Measurements from ENCODE around the gene RBMS3. TPM values are rescaled to one million over a fixed set of nuclear protein-coding genes. Genes with fewer than 3 reads are reported as not detected.

Gene RBMS3
- total RNA-seq, 1 donor from 2014 or later = 0.47 TPM

DNA sequence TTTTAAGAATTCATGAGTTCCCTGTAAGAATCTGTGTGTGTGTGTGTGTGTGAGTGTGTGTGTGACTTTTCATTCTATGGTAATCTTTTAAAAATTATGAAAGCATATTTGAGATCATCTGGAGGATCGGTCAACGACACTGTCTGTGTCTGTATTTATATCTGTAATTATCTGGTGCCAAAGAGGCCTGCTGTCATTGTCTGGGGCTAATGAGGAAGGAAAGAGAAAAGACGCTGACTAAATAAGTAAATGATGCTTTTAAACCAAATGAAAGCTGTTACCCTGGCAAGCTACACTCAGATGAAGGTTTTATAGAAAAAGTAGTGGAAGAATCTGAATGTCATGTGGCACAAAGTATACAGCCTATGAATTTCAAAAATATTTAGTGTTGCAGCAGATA, 439.8 kb downstream of the RBMS3 start:
- no peak overlapping the region for H3K4me2 ChIP-seq
- H3K27me3 Mint-ChIP-seq (ENCODE audit: insufficient read depth, low read depth) = peaks cover 2% of the 10 kb centered on the region
- no peak for DNase-seq (ENCODE audit: low spot score)
- TF ChIP-seq, protein P1, sequence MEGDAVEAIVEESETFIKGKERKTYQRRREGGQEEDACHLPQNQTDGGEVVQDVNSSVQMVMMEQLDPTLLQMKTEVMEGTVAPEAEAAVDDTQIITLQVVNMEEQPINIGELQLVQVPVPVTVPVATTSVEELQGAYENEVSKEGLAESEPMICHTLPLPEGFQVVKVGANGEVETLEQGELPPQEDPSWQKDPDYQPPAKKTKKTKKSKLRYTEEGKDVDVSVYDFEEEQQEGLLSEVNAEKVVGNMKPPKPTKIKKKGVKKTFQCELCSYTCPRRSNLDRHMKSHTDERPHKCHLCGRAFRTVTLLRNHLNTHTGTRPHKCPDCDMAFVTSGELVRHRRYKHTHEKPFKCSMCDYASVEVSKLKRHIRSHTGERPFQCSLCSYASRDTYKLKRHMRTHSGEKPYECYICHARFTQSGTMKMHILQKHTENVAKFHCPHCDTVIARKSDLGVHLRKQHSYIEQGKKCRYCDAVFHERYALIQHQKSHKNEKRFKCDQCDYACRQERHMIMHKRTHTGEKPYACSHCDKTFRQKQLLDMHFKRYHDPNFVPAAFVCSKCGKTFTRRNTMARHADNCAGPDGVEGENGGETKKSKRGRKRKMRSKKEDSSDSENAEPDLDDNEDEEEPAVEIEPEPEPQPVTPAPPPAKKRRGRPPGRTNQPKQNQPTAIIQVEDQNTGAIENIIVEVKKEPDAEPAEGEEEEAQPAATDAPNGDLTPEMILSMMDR (IDR thresholded peaks at IDR 0.05) = no peak
- TF ChIP-seq EZH2phosphoT487 (IDR thresholded peaks at IDR 0.05) = no peak
- TF ChIP-seq EZH2 (IDR thresholded peaks at IDR 0.05) = no peak
- no peaks in the 10 kb centered on the region for H3K27me3 ChIP-seq
- no peak overlapping the region for H3K9ac ChIP-seq
- H3K9me3 Mint-ChIP-seq = no peaks in the 10 kb centered on the region
- no peak overlapping the region for H3K27ac ChIP-seq
- H3K4me3 Mint-ChIP-seq = no peak overlapping the region
- H3K4me1 ChIP-seq = peaks cover 9% of the 10 kb centered on the region
- H3K36me3 Mint-ChIP-seq = no peaks in the 10 kb centered on the region
- H2AFZ ChIP-seq (replicated peaks) = no peak overlapping the region
- H3K79me2 ChIP-seq (ENCODE audit: low read depth) = no peaks in the 10 kb centered on the region
- no peak overlapping the region for H3K4me3 ChIP-seq
- H3K9me3 ChIP-seq (ENCODE audit: low read depth) = no peaks in the 10 kb centered on the region
- no peaks in the 10 kb centered on the region for H3K36me3 ChIP-seq
- peaks cover 2% of the 10 kb centered on the region for H3K4me1 Mint-ChIP-seq
- H3K27ac Mint-ChIP-seq = no peak overlapping the region
- H3F3A ChIP-seq (ENCODE audit: low read depth) = no peaks in the 10 kb centered on the region
- H4K20me1 ChIP-seq (ENCODE audit: low read depth) = no peaks in the 10 kb centered on the region

DNA sequence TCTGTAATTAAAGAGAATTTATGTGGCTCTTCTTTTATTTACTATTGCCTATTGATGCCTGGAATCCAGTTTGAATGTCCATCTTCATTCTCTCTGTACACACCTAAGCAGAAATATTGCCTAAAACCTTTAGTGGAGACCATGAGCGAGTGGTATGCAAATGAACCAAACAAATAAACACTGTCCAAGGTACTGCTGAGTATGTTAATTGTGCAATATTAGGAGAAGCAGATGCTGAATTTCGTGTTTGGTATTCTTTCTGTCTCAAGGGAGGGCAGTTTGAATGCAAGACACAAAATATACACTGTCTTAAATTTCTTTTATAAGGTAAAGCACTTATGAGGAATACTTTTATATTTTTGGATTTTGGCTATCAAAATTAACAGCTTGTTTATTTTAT, 440.9 kb downstream of the RBMS3 start:
- Histone ChIP-seq H3K9me3 (ENCODE audit: low read depth) (no peaks in the 10 kb centered on the region), H3K4me1 (peaks cover 9% of the 10 kb centered on the region), H3K9ac (no peak overlapping the region), H4K20me1 (ENCODE audit: low read depth) (no peaks in the 10 kb centered on the region), H3K4me2 (no peak overlapping the region), H3K27me3 (no peaks in the 10 kb centered on the region), H2AFZ (replicated peaks) (no peak overlapping the region), H3F3A (ENCODE audit: low read depth) (no peaks in the 10 kb centered on the region), H3K4me3 (no peak overlapping the region), H3K27ac (no peak overlapping the region), H3K79me2 (ENCODE audit: low read depth) (no peaks in the 10 kb centered on the region), H3K36me3 (no peaks in the 10 kb centered on the region)
- peaks cover 2% of the 10 kb centered on the region for H3K36me3 Mint-ChIP-seq
- H3K27ac Mint-ChIP-seq = no peak overlapping the region
- H3K27me3 Mint-ChIP-seq (ENCODE audit: insufficient read depth, low read depth) = peaks cover 2% of the 10 kb centered on the region
- no peak for DNase-seq (ENCODE audit: low spot score)
- no peaks in the 10 kb centered on the region for H3K4me1 Mint-ChIP-seq
- H3K9me3 Mint-ChIP-seq = peaks cover 2% of the 10 kb centered on the region
- no peak overlapping the region for H3K4me3 Mint-ChIP-seq
- TF ChIP-seq, protein P1 (IDR thresholded peaks at IDR 0.05) = no peak
- TF ChIP-seq EZH2phosphoT487 (IDR thresholded peaks at IDR 0.05) (no peak), EZH2 (IDR thresholded peaks at IDR 0.05) (no peak)

DNA sequence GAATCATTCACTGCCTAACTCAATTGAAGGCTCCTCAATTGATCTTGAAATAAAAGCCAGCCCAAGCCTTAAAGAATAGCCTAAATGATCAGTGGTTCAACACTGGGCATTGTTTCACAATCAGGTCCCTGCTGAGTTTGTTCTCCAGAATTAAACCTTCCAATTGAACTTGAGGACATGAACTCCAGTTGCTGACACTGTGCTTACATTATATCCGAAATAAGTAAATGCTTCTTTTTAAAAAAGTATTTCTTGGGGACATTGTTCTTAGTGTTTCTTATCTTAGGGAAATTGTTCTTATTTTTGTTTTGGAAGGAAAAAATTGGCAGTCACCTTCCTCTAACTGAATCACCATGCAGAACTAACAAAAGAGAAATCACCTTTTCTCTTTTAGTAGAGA, 450.2 kb downstream of the RBMS3 start:
- no peaks in the 10 kb centered on the region for H3K27me3 ChIP-seq
- no peak overlapping the region for H3K4me2 ChIP-seq
- Mint-ChIP-seq H3K27me3 (ENCODE audit: insufficient read depth, low read depth) (no peaks in the 10 kb centered on the region), H3K9me3 (peaks cover 2% of the 10 kb centered on the region), H3K36me3 (peaks cover under 1% of the 10 kb centered on the region), H3K27ac (no peak overlapping the region), H3K4me3 (no peak overlapping the region), H3K4me1 (no peaks in the 10 kb centered on the region)
- no peaks in the 10 kb centered on the region for H4K20me1 ChIP-seq (ENCODE audit: low read depth)
- H3K4me1 ChIP-seq = no peaks in the 10 kb centered on the region
- H3K9me3 ChIP-seq (ENCODE audit: low read depth) = no peaks in the 10 kb centered on the region
- no peak overlapping the region for H3K4me3 ChIP-seq
- no peak for TF ChIP-seq EZH2phosphoT487 (IDR thresholded peaks at IDR 0.05)
- TF ChIP-seq, protein P1 (IDR thresholded peaks at IDR 0.05) = no peak
- H3K36me3 ChIP-seq = no peaks in the 10 kb centered on the region
- H3F3A ChIP-seq (ENCODE audit: low read depth) = no peaks in the 10 kb centered on the region
- no peaks in the 10 kb centered on the region for H3K79me2 ChIP-seq (ENCODE audit: low read depth)
- no peak overlapping the region for H2AFZ ChIP-seq (replicated peaks)
- H3K9ac ChIP-seq = no peak overlapping the region
- DNase-seq (ENCODE audit: low spot score) = no peak
- no peak overlapping the region for H3K27ac ChIP-seq
